ENCODE measurements around the gene IGF2BP1. TPM values are rescaled to one million over a fixed set of nuclear protein-coding genes. Genes with fewer than 3 reads are reported as not detected.

The IGF2BP1 gene
- total and polyA plus RNA-seq, 2 of the 8 experiments (the other 6 are each of a cell fraction or from before 2014, with no cell fraction given) = 41.6 to 513 TPM

GRCh38 chr17:49074851-49075540, 77.8 kb downstream of the IGF2BP1 start:
- no peak overlapping the region for H3K27ac ChIP-seq (ENCODE audit: low read depth, low read length)
- no peak overlapping the region for H3K18ac ChIP-seq (ENCODE audit: extremely low read depth, low read length)
- no peak overlapping the region for H4K91ac ChIP-seq (replicated peaks; ENCODE audit: insufficient read length, low read length)
- H3K4me1 ChIP-seq (replicated peaks in 1 of 4; ENCODE audit: control insufficient read depth in 3 of 4, insufficient read depth in 4 of 4, low read length in 3 of 4) = peaks cover 0 to 3% (median 0%) of the 10 kb centered on the region in 4 experiments; a peak in 3 of 7 replicates
- no peak overlapping the region for H3K4me2 ChIP-seq (ENCODE audit: insufficient read depth in 1 of 2, low read depth in 2 of 2, low read length in 2 of 2)
- no peak for TF ChIP-seq SRF (IDR thresholded peaks at IDR 0.05; ENCODE audit: low read depth, low read length)
- TF ChIP-seq RBBP5 (IDR thresholded peaks at IDR 0.05; ENCODE audit: borderline replicate concordance, low read depth, low read length) = no peak
- TF ChIP-seq POU5F1 (IDR thresholded peaks at IDR 0.05; ENCODE audit: low read depth, low read length) = no peak
- no peak for TF ChIP-seq YY1 (IDR thresholded peaks at IDR 0.05; ENCODE audit: low read depth, low read length)
- no peak for TF ChIP-seq ASH2L (IDR thresholded peaks at IDR 0.05; ENCODE audit: low read length)
- no peak for TF ChIP-seq TCF12 (IDR thresholded peaks at IDR 0.05; ENCODE audit: low read depth, low read length)
- TF ChIP-seq SP4 (IDR thresholded peaks at IDR 0.05; ENCODE audit: low read length) = no peak
- TF ChIP-seq GABPA (IDR thresholded peaks at IDR 0.05; ENCODE audit: borderline replicate concordance, insufficient read depth, low read length) = no peak
- TF ChIP-seq RAD21 (IDR thresholded peaks at IDR 0.05 in 1 of 2, conservative IDR thresholded peaks at IDR 0.05 in 1 of 2; ENCODE audit: low read depth in 2 of 2, low read length in 2 of 2) = no peak
- TF ChIP-seq ZNF274 (IDR thresholded peaks at IDR 0.05; ENCODE audit: borderline replicate concordance, extremely low read depth, low read length) = no peak
- H3K27me3 ChIP-seq (replicated peaks in 1 of 4; ENCODE audit: control insufficient read depth in 3 of 4, extremely low read depth in 1 of 4, insufficient read depth in 3 of 4, low read length in 3 of 4) = no peaks in the 10 kb centered on the region
- DNase-seq (ENCODE audit: low read depth in 1 of 2, low spot score in 2 of 2) = no peak
- no peak for FAIRE-seq
- H3K9me3 ChIP-seq (ENCODE audit: insufficient read depth in 2 of 2, low read depth in 1 of 2, low read length in 1 of 2) = peaks cover 3 to 5% of the 10 kb centered on the region in 2 experiments
- H2AK5ac ChIP-seq (ENCODE audit: low read depth, low read length) = no peak overlapping the region
- H2BK15ac ChIP-seq (ENCODE audit: low read length) = no peak overlapping the region
- no peak overlapping the region for H4K5ac ChIP-seq (ENCODE audit: insufficient read length, low read depth, low read length)
- H2AFZ ChIP-seq (ENCODE audit: low read length) = no peak overlapping the region
- 90% methylated on average over 3 of the region's 3 CpGs; no CpG with 5 or more reads in 1 of the 2 experiments for WGBS, 2 experiments (ENCODE audit: extremely low coverage in 1 of 2, insufficient coverage in 1 of 2, insufficient read length in 1 of 2, insufficient replicate concordance in 2 of 2, low coverage in 1 of 2, low lambda C conversion rate in 2 of 2, missing lambda C conversion rate in 1 of 2)
- no peak overlapping the region for H2BK120ac ChIP-seq (replicated peaks; ENCODE audit: low read depth, low read length)
- H4K8ac ChIP-seq (ENCODE audit: extremely low read depth, insufficient read depth, low read length) = no peak overlapping the region
- H3K14ac ChIP-seq (ENCODE audit: insufficient read length) = no peak overlapping the region
- no peak overlapping the region for H3K56ac ChIP-seq (replicated peaks; ENCODE audit: insufficient read length, low read depth, low read length)
- H3K4me3 ChIP-seq (ENCODE audit: extremely low read depth in 1 of 4, insufficient read depth in 2 of 4, low read depth in 3 of 4, low read length in 4 of 4) = no peak overlapping the region
- H2BK5ac ChIP-seq (ENCODE audit: low read depth, low read length) = no peak overlapping the region
- no peaks in the 10 kb centered on the region; a peak in 1 of 8 replicates for H3K36me3 ChIP-seq (ENCODE audit: control insufficient read depth in 2 of 4, insufficient read depth in 4 of 4, low read length in 3 of 4)
- H3K79me1 ChIP-seq (ENCODE audit: low read depth, low read length) = no peaks in the 10 kb centered on the region
- no peak overlapping the region for H3K23ac ChIP-seq (ENCODE audit: insufficient read length)
- no peak overlapping the region for H2BK12ac ChIP-seq (ENCODE audit: low read depth, low read length)
- no peak overlapping the region for H2BK20ac ChIP-seq (ENCODE audit: low read length)
- no peaks in the 10 kb centered on the region for H4K20me1 ChIP-seq (replicated peaks in 1 of 2; ENCODE audit: control insufficient read depth in 1 of 2, insufficient read depth in 2 of 2, low read length in 2 of 2)
- no peaks in the 10 kb centered on the region for H3K79me2 ChIP-seq (ENCODE audit: control insufficient read depth in 1 of 2, insufficient read depth in 2 of 2, low read length in 2 of 2)
- ChIA-PET POLR2A (ENCODE audit: partially characterized antibody) (interaction anchor here (1.2 to 1.3 kb wide), 2 partner anchors 16 to 146 kb away, joined by 3 read pairs; no protein-coding TSS in a partner anchor), CTCF (ENCODE audit: partially characterized antibody) (interaction anchor here (1.1 kb wide), 1 partner anchor 121 kb away, joined by 3 read pairs; no protein-coding TSS in a partner anchor)
- no peak overlapping the region for H3K4ac ChIP-seq (replicated peaks; ENCODE audit: insufficient read length, low read depth, low read length)
- no peak overlapping the region for H3K9ac ChIP-seq (replicated peaks in 1 of 4; ENCODE audit: extremely low read depth in 1 of 4, low read depth in 3 of 4, low read length in 3 of 4)
- no peaks in the 10 kb centered on the region for H3K23me2 ChIP-seq (ENCODE audit: low read depth, low read length)
